ENCODE data around the gene ACTL7B.
"Not testable (repeated sequence)": the region's sequence is repeated elsewhere in the genome, so short reads cannot be mapped to it uniquely, and the experiment has no call there.

The ACTL7B gene

DNA sequence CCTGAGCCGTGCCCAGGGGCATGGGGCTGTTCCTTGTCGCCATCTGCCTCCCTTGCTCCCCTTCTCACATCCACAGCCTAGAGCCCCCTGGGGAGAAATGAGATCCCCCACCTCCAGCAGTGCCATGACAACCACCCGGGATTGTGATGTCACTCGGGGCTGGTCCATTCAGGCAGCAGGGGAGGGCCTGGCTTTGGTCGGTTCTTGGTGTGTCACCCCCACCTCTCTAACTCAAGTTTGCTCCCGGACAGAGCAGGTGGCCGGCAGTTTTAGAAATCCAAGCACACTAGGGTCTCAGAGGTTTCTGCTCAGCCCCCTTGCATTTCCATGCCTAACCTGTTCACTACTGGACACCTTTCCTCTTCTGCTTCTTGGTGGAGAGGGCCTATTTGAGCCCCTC lies at the start of gene ACTL7B:
Gene ACTL7B (minus strand): TSS at position 99 of the 400 bp plus-strand sequence. CDS start 56 bp downstream, at position 43.
- DNase-seq = no peak

GRCh38 chr9:108905494-108905893 lies 49.7 kb upstream of the ACTL7B start:
- no peak for DNase-seq

- no peak for DNase-seq
Observed at GRCh38 chr9:108904161-108904560, 48.4 kb upstream of the ACTL7B start.

- DNase-seq = no peak
Observed at GRCh38 chr9:108903420-108904103, 47.8 kb upstream of the ACTL7B start.

DNA sequence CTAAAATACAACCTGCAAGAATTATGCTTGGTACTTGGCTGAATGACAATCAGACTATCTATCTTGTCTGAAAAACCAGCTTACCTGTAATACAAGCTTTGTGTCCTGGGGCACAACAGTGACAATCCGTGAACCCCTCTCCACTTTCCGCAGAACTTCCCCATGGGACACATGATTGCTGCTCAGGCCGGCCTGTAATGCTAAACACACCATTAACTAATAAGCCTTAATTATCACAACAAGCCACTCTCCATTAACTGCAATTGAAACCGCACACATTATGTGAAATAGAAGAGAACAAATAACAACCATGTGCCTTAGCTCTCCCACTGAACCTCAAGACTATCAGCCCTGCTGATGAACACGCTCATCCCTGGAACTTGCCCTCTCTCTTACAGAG lies 44.4 kb upstream of the ACTL7B start:
- DNase-seq = no peak

GRCh38 chr9:108899023-108899695 lies 43.4 kb upstream of the ACTL7B start:
- not testable (repeated sequence) for DNase-seq

- DNase-seq = no peak
Observed at GRCh38 chr9:108897324-108898096, 41.7 kb upstream of the ACTL7B start.

GRCh38 chr9:108894225-108894997 lies 38.6 kb upstream of the ACTL7B start:
- DNase-seq = no peak

GRCh38 chr9:108889649-108890067 lies 33.9 kb upstream of the ACTL7B start:
- no peak for DNase-seq

GRCh38 chr9:108886594-108887271 lies 30.9 kb upstream of the ACTL7B start:
- DNase-seq = not testable (repeated sequence)

DNA sequence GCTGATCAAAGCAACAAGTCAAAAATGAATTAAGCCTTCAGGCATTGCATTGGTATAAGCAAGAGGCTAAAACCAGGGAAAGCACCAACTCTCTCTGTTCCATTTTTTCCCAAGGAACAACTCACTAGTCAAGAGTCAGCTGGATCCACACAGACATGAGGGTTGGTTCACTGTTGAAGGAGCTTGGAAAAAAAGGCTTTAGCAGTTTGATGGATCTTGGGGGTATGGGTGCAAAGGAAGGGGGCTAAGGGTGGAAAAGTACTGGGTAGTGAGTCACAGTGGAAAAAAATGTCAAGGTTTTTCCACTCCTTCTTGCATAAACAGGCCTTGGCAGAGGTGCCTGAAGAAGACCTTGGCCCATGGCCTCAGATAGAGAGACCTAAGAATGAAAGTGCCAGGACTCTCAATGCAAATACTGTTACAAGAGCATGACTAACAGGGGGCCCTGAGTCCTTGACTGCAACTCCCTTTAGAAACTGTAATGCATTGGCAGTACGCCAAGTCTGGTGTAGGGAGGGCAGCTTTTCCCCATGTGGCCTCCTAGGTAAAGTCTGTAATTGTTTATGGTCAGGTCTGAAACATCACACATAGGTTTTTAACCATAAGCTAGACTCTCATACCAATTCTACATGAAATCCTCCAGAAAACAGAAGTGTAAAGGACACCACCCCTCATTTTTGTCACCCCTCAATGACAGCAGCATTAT lies 30.0 kb upstream of the ACTL7B start:
- peak; percentile 57 to 65 for DNase-seq

DNA sequence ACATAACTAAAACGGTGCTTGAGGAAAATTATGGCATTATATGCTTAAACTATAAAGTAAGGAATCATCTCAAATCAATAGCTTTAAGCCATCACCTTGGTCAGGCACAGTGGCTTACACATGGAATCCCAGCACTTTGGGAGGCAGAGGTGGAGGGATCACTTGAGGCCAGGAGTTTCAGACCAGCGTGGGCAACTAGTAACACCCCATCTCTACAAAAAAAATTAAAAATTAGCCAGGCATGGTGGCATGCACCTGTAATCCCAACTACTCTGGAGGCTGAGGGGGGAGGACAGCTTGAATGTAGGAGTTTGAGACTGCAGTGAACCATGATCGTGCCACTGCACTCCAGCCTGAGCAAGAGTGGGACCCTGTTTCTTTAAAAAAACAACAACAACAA lies 28.9 kb upstream of the ACTL7B start:
- no peak for DNase-seq

- DNase-seq = no peak
Observed at GRCh38 chr9:108883085-108883484, 27.3 kb upstream of the ACTL7B start.

DNA sequence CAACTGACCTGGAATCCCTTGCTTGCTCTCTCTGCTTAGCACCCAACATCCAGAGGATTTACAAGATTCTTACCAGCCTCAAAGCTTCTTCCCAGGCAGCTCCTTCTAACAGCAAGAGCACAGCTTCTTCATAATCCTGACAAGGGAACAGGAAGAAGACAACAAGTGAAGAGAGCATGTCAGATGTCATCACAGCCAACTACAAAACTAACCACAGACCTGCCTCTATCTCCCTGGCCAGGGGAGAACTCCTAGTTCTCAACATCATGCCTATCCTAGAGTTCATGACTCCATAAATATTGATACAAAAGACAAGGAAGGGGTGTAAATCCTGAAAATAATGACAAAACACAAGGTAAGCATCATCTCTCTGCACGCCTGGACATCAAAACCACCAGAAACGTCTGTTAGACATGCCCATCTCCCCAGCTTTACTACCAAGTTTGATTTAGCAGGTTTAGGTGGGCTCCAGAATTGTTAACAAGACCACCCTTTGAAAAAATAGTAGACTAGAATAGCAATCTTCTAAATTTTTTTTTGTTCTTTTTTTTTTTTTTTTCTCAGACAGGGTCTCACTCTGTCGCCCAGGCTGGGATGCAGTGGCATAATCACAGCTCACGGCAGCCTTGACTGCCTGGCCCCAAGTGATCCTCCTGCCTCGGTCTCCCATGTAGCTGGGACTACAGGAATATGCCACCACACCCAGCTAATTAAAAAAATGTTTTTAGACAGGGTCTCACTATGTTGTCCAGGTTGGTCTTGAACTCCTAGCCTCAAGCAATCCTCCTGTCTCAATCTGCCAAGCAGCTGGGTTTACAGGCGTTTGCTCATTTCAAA lies 26.5 kb upstream of the ACTL7B start:
- DNase-seq = no peak

DNA sequence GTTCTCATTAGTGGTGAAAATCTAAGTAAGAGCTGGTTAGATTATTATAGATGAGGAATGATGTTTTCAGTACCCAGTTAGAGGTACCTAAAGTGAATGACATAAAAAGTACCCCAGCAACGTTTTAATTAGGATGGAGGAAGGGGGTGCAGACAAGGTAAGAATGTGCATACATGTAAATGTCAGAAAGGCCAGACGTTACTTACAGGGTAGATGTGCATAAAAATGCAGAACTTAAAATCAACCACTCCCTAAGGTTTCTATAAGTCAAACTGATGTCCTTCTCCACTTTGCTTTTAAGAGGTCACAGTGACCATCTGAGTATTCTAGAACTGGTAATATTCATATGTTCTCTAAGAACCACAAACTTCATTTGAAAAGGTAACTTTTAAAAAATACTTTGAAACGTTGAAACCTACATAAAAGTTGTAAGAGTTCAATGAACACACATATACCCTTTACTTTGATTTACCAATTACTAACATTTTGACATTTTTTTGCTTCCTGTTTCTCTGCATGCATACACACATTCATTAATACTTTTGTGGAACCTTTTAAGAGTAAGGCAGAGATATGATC lies 25.0 kb upstream of the ACTL7B start:
- no peak for DNase-seq

GRCh38 chr9:108877524-108877923 lies 21.7 kb upstream of the ACTL7B start:
- no peak for DNase-seq

DNA sequence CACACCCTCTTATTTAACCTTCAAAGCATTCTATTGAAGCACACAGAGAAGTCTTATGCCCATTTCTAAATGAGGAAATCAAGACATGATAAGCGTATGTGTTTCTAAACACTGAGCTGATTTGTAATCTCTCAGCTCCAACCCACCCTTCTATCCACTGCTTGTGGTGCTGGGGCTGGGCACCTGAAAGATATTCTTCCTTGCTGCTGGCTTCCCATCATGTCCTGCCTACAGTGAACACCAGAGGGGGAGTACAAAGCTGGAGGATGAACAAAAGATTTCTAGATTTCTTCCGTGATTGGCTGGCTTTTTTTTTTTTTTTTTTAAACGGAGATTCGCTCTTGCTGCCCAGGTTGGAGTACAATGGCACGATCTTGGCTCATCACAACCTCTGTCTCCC lies 20.6 kb upstream of the ACTL7B start:
- DNase-seq = no peak

- no peak for DNase-seq
Observed at GRCh38 chr9:108874058-108874788, 18.4 kb upstream of the ACTL7B start.

DNA sequence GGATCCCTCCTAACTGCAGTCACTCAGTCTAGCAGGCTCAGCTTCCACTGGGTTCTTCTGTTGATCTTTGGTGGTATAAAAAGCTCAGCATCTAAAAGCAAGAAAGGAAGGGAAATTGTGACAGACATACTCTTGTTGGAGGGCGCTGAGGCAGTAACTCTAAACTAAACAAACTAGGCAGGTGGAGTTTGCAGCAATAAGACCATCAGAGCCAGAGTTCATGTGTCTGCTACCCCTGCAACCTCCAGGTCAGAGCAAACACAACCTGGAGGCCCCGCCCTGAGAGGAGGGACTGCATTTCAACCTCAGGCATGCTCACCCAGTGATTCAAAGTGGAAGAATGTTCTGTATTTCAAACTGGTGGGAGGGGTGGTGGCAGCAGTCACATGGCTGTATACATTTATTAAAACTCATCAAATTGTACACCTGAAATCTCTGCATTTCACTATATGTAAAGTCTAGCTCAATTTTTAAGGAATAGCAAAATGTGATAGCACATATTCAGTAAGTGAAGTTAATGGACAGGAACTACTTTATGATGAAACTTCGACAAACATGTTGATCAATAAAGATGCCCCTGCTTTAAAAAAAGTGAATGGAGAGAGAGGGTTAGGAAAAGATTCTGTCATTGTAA lies 13.4 kb upstream of the ACTL7B start:
- no peak for DNase-seq
